NB4 (cell line): ENCODE results near the gene HP1BP3.

Experiments
- DNase-seq: peaks from one replicate; pipeline ENCODE4 v3.0.0; 2010; ENCODE audit warnings: low read depth
- H3K4me3 ChIP-seq: one replicate; pipeline ENCODE4 v1.5.1; 2011; ENCODE audit warnings: mild to moderate bottlenecking, low read depth, low read length, moderate library complexity
- CTCF ChIP-seq: IDR thresholded peaks from one replicate; pipeline ENCODE4 v1.5.1; 2012; ENCODE audit warnings: low read depth, low read length
- MAX ChIP-seq: IDR thresholded peaks from 2 replicates; pipeline ENCODE4 v1.6.1; 2011; ENCODE audit warnings: low read depth, low read length
- MYC ChIP-seq: IDR thresholded peaks from 2 replicates; pipeline ENCODE4 v1.6.1; 2011; ENCODE audit warnings: low read depth, low read length
- POLR2A ChIP-seq: IDR thresholded peaks from 2 replicates; pipeline ENCODE4 v1.6.1; 2011; ENCODE audit warnings: mild to moderate bottlenecking; ENCODE audit not compliant: insufficient read length; ENCODE audit errors: extremely low read depth

The HP1BP3 gene

GRCh38 chr1:20763417-20763816, 23.7 kb downstream of the HP1BP3 start:
- DNase-seq: no peak
- no peak overlapping the region for H3K4me3 ChIP-seq
- TF ChIP-seq MYC: no peak
- TF ChIP-seq CTCF: no peak

- no peak overlapping the region for H3K4me3 ChIP-seq
- DNase-seq: no peak
- TF ChIP-seq MAX (no peak), POLR2A (no peak), MYC (no peak), CTCF (no peak)
Measured at GRCh38 chr1:20760322-20760721, 26.8 kb downstream of the HP1BP3 start.

GRCh38 chr1:20753589-20753988, 33.5 kb downstream of the HP1BP3 start:
- TF ChIP-seq POLR2A: no peak
- TF ChIP-seq MYC: no peak
- no peak for DNase-seq
- H3K4me3 ChIP-seq: no peak overlapping the region

- no peak overlapping the region for H3K4me3 ChIP-seq
- no peak for TF ChIP-seq CTCF
- no peak for TF ChIP-seq MAX
- TF ChIP-seq MYC: no peak
- TF ChIP-seq POLR2A: no peak
- DNase-seq: no peak
Measured at GRCh38 chr1:20751462-20751990, 35.6 kb downstream of the HP1BP3 start.

GRCh38 chr1:20742671-20743070, 44.4 kb downstream of the HP1BP3 start:
- no peak for DNase-seq
- H3K4me3 ChIP-seq: no peak overlapping the region
- no peak for TF ChIP-seq MYC

- no peak for TF ChIP-seq POLR2A
- TF ChIP-seq CTCF: no peak
- no peak for DNase-seq
Measured at GRCh38 chr1:20740781-20741180, 46.3 kb downstream of the HP1BP3 start.

GRCh38 chr1:20739225-20739624, 47.9 kb downstream of the HP1BP3 start:
- DNase-seq: no peak
- TF ChIP-seq MAX (no peak), MYC (no peak), POLR2A (no peak)
- H3K4me3 ChIP-seq: no peak overlapping the region

More at GRCh38 chr1:20740781-20741180, 46.3 kb downstream of the HP1BP3 start:
- H3K4me3 ChIP-seq: no peak overlapping the region

- TF ChIP-seq MAX: no peak
- TF ChIP-seq POLR2A: no peak
- no peak for TF ChIP-seq CTCF
- no peak for TF ChIP-seq MYC
- DNase-seq: no peak
- H3K4me3 ChIP-seq: no peak overlapping the region
Measured at GRCh38 chr1:20735581-20736111, 51.5 kb downstream of the HP1BP3 start.
